T-helper 1 cell treated with Interleukin-12 subunit alpha and Interleukin-12 subunit beta and Interleukin-4 antibody, amounts not matched to agents 30 ng/mL and 1 ng/mL, for 36 hours (primary cell): ENCODE results near the gene CTAG2. TPM values are rescaled to one million over a fixed set of nuclear protein-coding genes. Genes with fewer than 3 reads are reported as not detected.
"Not testable (repeated sequence)": the region's sequence is repeated elsewhere in the genome, so short reads cannot be mapped to it uniquely, and the experiment has no call there.

ENCODE experiments used
- intact Hi-C: fragments of 100-400 bp; cut with micrococcal nuclease; formaldehyde crosslinking; loops from one replicate; pipeline ENCODE4 v1.15.1; 2024
- total RNA-seq: library from RNA; stranded (reverse); gene quantifications from 2 replicates; pipeline ENCODE4 v1.2.3, GENCODE V29; 2022

Gene CTAG2
- total RNA-seq, result not detected in 2 replicates

DNA sequence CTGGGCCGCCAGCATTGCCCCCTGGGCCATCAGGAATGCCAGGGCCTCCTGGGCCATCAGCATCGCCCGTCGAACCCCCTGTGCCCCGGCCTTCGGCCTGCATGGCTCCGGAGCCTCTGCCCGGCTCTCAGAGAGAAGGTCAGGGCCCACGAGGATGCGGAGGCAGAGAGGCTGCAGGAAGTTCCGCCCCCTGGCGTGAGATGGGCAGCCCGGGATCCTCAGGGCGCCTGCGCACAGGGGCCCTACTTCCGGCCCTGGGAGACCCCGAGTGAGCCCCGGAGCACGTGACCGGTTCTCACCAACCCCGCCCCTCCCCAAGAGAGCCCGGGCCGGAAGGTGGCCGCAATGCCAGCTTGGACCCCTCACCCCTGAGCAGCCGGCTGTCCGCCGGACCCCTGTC, at the start of gene CTAG2:
CTAG2 (minus strand) TSS at position 167 of the 400 bp plus-strand sequence; CDS start at position 103, 64 bp downstream.
- intact Hi-C loops, result not testable (repeated sequence)

DNA sequence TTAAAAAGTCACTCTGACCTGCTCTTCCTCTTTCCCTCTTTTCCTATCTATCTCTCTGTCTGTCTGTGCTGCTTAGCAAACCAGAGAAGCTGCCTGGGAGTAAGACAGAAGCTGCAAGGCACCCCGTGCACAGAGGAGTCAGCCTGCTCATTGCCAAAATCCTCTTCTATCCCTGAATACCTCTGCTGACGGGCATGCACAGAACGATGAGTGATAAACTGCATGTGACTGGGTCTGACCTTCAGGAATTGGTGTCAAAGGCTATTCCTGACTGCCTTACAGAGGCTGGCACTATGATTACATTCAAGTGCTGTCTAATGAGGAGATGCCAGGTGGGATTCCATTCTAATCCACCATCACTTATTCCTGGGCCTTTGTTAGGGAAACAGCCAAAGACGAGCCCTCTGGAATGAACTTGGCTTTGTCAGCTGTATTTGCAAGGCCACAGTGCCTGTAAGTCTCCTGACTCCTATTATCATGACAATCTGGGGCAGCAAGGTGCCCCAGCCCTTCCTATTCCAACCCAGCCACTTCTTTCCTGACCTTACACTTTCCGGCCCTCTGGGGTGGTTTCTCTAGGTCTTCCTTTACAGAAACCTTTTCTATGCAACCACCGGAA, 45.4 kb upstream of the CTAG2 start:
- intact Hi-C loops, result no loop called here

DNA sequence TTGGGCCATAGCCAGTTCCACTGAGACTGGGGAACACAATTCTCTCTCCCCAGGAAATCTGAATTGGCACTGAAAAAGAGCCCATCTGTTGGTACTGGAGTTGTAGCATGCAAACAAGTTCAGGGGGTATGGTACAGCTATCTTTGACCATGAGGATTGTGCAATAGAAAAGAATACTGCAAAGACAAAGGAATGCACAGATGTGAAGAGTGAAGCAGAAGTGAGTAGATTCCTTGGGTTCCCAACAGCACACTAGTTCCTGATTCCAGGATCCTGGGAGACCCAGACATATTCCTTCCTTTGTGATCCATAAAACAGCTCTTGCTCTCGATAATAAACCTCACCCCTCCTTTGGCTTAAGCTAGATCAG, 43.3 kb upstream of the CTAG2 start:
- intact Hi-C loops, result loop anchor here (2.0 kb wide), 1 partner anchor 16 kb away; no protein-coding TSS in a partner anchor

DNA sequence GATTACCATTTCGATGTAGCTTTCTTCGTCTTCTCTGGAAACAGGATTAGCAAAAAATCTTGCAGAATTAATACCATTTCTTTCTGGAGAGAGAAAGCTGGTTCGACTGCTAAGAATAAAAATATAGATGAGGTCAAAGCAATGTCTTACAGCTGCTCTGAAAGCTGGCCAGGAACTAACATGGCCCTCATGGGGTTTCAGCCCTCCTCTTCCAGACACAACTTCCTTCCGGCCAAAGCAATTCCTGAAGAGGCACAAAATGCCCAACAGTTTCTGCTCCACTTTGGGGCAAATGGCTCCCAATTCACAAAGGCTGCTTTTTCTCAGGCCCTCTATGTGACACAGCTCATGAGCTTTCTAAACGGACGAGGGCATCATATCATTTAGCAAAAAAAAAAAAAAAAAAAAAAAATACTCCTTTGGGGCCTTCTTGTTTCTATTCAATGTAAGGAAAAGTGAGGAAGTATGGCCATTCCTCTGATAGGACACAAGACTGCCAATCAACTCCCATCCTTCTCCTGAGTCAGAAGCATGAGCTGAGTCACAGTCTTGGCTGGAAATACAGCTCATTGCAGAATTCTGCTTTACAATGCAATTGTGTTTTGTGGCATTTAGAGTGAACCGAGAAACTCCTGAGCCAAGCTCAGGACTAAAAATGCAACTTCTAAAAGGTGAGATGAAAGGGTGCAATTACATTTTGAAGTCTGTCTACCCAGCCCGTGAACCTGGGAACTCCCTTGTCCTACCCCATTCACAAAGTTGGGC, 42.7 kb upstream of the CTAG2 start:
- intact Hi-C loops, result loop anchor here (2.0 kb wide), 1 partner anchor 17 kb away; no protein-coding TSS in a partner anchor

DNA sequence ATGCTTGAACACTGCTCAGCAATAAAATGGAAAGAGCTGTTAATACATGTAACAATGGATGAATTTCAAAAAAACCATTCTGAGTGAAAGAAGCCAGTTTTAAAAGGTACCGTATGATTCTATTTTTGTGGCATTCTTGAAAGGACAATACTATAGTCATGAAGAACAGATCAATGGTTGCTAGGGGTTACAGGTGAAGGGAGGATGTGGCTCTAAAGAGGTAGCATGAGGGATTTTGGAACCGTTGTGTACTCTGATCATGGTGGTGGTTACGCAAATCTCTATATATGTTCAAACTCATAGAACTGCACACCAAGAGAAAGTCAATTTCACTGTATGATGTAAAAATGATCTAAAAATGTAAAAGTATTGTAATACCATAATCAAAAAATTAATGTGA, 40.0 kb upstream of the CTAG2 start:
- intact Hi-C loops, result no loop called here

DNA sequence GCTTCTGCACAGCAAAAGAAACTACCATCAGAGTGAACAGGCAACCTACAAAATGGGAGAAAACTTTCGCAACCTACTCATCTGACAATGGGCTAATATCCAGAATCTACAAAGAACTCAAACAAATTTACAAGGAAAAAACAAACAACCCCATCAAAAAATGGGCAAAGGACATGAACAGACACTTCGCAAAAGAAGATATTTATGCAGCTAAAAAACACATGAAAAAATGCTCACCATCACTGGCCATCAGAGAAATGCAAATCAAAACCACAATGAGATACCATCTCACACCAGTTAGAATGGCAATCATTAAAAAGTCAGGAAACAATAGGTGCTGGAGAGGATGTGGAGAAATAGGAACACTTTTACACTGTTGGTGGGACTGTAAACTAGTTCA, 37.1 kb upstream of the CTAG2 start:
- intact Hi-C loops, result not testable (repeated sequence)

DNA sequence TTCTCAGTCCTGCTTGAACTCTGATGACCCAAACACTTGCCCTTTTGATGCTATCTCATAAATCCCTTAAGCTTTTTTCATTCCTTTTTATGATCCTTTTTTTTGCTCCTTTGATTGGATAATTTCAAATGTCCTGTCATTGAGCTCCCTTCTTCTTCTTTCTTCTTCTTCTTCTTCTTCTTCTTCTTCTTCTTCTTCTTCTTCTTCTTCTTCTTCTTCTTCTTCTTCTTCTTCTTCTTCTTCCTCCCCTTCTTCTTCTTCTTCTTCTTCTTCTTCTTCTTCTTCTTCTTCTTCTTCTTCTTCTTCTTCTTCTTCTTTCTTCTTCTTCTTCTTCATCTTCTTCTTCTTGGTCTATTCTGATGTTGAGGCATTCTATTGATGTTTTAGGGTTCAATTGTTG, 18.7 kb upstream of the CTAG2 start:
- intact Hi-C loops, result loop anchor here (5.0 kb wide), 1 partner anchor 40 kb away; no protein-coding TSS in a partner anchor

DNA sequence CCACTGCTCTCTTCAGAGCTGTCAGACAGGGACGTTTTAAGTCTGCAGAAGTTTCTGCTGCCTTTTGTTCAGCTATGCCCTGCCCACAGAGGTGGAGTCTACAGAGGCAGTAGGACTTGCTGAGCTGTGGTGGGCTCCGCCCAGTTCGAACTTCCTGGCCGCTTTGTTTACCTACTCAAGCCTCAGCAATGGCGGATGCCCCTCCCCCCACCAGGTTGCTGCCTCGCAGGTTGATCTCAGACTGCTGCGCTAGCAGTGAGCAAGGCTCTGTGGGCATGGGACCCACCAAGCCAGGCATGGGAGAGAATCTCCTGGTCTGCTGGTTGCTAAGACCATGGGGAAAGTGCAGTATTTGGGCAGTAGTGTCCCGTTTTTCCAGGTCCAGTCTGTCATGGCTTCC, 17.5 kb upstream of the CTAG2 start:
- intact Hi-C loops, result loop anchor here (5.0 kb wide), 1 partner anchor 41 kb away; no protein-coding TSS in a partner anchor

DNA sequence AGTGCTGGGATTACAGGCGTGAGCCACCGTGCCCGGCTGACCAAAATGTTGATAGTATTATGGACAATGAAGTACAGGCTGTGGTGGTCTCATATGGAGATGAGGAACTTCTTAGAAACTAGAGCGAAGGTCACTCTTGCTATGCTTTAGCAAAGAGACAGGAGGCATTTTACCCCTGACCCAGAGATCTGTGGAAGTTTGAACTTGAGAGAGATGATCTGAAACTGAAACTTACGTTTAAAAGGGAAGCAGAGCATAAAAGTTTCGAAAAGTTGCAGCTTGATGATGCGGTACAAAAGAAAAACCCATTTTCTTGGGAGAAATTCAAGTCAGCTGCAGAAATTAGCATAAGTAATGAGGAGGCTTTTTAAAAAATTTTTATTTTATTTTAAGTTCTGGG, 8.5 kb upstream of the CTAG2 start:
- intact Hi-C loops, result no loop called here

DNA sequence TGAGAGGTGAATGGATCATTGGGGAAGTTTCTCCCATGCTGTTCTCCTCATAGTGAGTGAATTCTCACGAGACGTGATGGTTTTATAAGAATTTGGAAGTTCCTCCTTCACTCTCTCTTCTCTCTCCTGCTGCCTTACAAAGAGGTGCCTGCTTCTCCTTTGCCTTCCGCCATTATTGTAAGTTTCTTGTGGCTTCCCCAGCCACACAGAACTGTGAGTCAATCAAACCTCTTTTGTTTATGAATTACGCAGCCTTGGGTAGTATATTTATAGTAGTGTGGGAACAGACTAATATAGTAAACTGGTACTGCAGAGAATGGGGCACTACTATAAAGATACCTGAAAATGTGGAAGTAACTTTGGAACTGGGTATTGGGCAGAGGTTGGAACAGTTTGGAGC, 7.8 kb upstream of the CTAG2 start:
- intact Hi-C loops, result no loop called here

DNA sequence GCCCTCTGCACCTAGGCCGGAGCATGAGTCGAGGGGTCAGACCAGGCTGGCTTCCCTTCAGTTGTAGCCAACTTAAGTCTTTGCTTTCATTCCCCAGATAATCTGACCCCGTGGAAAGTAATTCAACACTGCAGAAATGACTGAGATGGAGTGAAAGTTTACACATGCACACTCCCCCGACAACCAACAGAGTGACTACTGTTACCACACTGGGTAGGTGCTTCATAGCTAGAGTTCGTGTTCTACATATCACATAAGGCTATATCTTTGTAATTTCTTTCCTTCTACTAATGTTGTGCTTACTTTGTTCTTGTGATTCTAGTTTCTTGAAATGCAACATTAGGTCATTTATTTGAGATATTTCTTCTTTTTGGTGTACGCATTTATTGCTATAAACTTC, 7.2 kb upstream of the CTAG2 start:
- intact Hi-C loops, result no loop called here

DNA sequence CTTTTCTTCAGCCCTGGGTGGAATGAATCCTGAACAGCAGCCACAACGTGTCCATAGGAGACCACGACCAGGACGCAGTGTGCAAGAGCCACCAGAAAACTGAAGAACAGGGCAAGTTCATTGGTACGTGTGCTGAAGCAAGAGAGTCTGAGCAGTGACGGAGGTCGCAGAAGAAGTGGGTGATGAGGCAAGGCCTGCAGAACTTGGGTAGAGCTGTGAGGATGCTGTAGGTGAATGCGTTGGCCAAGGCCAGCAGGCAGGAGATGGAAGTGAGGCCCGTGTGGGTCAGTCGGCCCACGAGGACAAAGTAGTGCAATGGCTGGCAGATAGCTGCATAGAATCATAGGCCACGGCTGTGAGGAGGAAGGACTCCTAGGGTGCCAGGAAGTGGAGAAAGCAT, 5.6 kb upstream of the CTAG2 start:
- intact Hi-C loops, result no loop called here

DNA sequence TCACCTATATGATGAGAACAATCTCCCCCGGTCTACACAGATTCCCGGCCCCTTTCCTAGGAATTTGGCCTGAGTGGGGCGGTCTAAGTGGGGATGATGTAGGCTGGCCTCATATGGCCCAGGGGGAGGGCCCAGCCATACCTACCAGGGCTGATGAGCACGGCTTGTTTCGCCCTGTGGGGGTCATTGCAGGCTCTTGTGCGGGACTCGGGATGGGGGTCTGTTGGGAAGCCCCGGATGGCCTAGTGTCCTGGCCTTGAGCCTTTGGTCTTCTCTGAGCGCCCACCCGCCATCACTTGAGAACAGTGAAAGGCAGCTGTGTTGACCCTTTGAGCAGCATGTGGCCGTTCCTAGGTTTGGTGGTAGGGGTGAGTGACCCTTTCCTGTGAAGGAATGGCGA, 4.8 kb upstream of the CTAG2 start:
- intact Hi-C loops, result no loop called here

DNA sequence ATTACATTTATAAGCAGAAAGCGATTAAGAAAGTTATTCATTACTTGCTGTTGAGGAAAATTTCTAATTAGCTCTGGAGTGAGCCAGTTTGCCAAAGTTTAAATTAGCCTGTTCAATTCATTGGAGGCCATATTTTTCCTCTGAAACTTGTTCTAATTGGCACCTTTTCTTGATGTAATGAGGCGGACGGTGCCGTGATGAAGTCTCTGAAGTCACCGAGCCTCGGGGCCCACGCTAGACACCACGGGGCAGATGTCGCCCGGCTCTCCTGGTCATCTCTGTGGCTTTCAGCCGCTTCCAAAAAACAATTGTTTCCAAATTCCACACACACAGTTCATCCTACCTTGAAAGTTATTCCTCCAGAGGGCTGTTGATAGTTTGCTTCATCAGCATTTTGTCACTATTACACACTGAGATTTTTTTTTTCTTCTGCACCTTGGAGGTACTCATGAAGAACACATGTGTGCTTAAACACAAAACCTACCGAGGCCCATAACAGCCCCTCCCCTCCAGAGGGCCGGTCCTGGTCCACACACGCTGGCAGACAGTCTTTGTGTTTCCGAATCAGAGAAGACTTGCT, 3.9 kb upstream of the CTAG2 start:
- intact Hi-C loops, result no loop called here

DNA sequence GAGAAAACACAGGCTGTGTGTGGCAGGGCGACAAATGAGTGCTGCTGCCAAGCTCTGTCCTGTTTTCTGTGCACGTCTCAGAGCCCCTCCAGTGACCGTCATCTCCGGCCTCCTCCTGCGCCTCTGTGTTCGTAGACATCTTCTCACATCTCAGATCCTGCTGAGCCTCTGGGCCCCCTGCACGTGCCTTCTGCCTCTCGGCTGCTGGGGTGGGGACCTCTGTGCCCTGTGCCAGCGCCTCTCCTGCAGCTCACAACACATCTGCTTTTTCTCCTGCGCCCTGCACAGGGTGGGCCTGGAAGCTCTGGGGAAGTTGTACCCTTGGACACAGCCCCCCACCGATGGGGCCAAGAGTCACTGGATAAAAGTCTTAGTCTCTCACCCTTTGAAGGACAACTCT, 2.4 kb upstream of the CTAG2 start:
- intact Hi-C loops, result no loop called here

DNA sequence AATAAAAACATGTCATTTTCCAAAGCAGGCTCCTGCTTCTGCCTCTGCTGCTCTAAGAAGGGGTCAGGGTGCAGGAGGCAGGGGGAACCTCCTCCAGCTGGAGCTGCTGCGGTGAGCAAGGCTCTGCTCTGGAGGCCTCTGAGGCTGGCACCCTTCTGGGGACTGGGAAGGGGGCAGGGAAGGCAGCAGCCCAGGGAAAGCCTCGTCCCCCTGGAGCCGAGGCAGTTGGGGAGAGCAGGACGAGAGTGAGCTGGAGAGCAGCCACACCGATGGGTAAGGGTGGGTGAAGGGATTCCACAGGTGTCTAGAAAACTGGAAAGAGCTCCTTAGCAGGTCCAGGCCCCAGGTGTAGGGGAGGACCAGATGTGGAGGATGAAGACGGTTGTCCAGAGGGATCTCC, 2.0 kb upstream of the CTAG2 start:
- intact Hi-C loops, result no loop called here

DNA sequence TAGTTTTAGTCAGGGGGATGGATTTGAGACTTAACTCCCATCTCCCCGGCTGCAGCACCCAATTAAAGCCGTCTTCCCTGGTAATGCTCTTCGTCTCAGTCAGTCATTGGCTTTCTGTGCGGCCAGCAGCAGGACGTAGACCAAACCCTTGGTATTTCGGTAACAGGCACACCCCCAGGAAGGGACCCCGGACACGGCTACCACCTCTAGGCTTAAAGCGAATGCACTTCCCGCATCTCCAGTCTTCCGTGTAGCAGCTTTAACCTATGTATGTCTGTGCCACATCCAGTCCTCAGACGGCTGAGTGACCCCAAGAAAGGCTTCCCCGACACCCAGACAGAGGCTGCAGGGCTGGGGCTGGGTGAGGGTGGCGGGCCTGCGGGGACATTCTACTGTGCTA, 1.5 kb upstream of the CTAG2 start:
- intact Hi-C loops, result no loop called here

DNA sequence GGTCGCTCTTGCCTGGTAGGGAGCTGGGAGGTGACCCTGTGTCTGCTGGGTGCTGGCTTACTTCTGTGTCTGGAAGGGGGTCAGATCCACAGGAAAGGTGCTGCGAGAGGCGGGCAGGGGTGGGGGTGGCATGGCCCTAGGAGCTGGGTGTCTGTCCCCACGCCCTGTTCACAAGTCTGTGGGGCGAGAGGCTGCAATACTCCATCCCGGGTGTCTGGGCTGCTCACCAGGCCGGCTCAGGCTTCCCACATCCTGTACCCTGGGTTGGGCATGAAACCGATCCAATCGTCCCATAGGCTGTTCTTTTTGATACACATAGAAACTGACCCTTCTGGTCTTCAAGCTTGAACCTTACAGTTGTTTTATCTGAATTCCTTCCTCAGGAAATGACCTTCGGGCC, 993 bp upstream of the CTAG2 start:
- intact Hi-C loops, result no loop called here

DNA sequence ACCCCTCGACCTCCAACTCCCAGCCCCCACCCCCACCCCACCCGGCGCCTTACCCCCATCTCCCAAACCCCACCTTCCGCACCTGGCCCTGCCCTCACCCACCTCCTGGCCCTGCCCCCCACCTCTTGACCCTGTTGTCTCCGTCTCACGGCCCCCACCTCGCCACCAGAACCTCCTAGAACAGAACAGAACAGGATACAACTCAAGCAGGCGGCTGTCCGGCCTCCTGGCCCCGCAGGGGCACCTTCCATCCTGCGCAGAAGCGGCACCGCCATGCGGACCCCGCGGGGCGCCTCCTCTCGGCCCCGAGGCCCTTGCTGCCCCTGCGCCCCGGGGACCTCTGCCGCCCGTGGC, 354 bp downstream of the CTAG2 start:
- intact Hi-C loops, result no loop called here

DNA sequence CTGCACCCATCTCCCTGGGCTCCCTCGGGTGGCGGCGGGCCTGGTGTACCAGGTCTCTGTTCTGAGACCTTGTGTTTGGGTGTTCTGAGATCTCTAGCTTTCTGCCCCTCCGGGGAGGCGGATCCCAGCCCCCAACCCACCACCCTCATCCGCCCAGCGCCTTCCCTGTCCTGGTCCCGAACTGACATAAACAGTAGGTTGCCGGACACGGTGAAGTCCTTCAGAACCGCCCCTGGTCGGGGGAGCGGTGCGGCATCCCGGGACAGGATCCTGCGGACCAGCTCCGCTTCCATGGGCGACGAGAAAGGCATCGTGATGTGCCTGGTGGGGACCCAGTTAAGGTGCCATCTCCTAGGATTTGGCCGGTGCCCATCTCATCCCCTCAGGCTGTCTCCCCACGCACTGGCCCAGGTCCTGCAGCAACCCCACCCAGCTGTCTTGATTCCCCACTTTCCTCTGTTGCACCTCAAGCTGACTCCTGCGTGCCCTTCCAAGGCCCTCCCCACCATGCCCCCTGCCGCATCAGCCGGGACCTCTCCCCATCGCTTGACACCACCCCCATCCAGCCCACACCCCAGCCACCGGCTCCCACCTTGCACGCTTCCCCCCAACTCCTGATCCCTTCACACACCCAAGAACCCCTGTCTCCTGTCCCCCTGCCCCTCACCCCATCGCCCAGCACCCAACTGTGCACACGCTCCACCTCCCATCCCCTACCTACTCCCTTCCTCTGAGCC, 900 bp downstream of the CTAG2 start:
- intact Hi-C loops, result no loop called here

DNA sequence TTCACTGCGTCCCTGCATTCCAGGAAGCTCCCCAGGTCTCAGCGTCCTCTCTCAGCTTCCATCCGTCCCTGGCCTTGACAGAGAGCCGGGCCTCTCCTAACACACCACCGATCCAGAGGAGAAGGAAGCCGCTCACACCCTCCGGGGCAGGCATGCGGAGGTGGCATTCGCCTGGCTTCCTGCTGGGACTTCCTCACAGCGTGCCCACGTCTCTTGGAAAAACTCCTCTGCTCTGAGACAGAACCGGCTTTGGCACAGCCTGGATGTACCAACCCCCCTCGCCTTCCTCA, 3.2 kb downstream of the CTAG2 start:
- intact Hi-C loops, result no loop called here

DNA sequence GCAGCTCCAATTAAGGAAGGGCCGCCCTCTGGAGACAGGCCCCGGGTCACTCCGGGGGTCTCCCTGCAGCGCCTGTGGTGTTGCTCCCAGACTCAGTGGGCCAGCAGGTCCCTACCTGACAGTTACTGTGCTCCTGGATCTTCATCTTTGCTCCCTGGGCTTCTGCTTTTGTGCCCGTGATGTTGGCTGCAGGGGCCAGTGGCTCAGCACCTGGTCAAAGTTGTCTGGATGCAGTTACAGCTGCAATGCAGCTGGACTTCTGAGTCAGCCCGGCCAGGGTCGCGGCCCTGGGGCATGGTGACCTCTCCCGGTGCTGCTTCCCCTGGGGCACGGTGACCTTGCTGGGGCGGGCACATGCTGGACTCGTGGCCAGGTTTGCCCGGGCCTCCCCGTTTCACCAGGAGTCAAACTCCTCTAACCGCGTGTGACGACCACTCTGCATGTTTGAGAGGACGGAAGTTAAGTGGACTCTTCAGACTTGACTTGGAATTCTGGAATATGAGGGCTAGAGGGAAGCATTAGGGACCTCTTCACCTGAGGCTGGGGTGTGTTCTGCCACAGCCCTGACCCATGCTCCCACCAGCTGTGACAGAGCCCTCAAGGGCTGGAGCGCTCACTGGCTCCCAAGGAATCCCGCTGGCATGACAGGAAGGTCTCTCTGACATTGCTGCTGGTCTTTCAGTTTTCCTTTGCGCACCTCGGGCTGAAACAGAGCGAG, 3.7 kb downstream of the CTAG2 start:
- intact Hi-C loops, result no loop called here
